Neural crest cell (in vitro differentiated cells): ENCODE results near the gene TANC1. TPM values are rescaled to one million over a fixed set of nuclear protein-coding genes. Genes with fewer than 3 reads are reported as not detected.

ENCODE experiments used
- DNase-seq: peaks from one replicate; pipeline ENCODE4 v3.0.0; 2021; ENCODE audit warnings: low read depth, mixed read lengths, low spot score
- H3K27ac Mint-ChIP-seq: one replicate; pipeline ENCODE4 v1.8.0; 2021; ENCODE audit warnings: mild to moderate bottlenecking, mixed read lengths; ENCODE audit not compliant: unreplicated experiment
- H3K27me3 Mint-ChIP-seq: 2 replicates; pipeline ENCODE4 v1.8.0; 2021; ENCODE audit warnings: low read depth, mild to moderate bottlenecking, mixed read lengths
- H3K36me3 Mint-ChIP-seq: 2 replicates; pipeline ENCODE4 v1.8.0; 2021; ENCODE audit warnings: low read depth, mild to moderate bottlenecking, mixed read lengths
- H3K4me1 Mint-ChIP-seq: 2 replicates; pipeline ENCODE4 v1.8.0; 2021; ENCODE audit warnings: mixed read lengths
- H3K4me3 Mint-ChIP-seq: one replicate; pipeline ENCODE4 v1.8.0; 2021; ENCODE audit warnings: mild to moderate bottlenecking, mixed read lengths
- H3K9me3 Mint-ChIP-seq: 2 replicates; pipeline ENCODE4 v1.8.0; 2021; ENCODE audit warnings: mixed read lengths
- total RNA-seq: library from RNA; stranded (reverse); gene quantifications from 2 replicates; pipeline ENCODE4 v1.2.1, GENCODE V29; 2021
- TF ChIP-seq, protein P1 (sequence below): fragments of 200-600 bp; sonication (generic); conservative IDR thresholded peaks from 2 replicates; pipeline ENCODE4 v1.5.0; 2021; ENCODE audit warnings: antibody characterized with exemption, mild to moderate bottlenecking

Gene TANC1
- total RNA-seq, 1 donor from 2014 or later: 13.2 TPM

GRCh38 chr2:159090514-159091201, 122.2 kb downstream of the TANC1 start:
- no peak for DNase-seq
- peaks cover under 1% of the 10 kb centered on the region for H3K9me3 Mint-ChIP-seq
- TF ChIP-seq, protein P1, sequence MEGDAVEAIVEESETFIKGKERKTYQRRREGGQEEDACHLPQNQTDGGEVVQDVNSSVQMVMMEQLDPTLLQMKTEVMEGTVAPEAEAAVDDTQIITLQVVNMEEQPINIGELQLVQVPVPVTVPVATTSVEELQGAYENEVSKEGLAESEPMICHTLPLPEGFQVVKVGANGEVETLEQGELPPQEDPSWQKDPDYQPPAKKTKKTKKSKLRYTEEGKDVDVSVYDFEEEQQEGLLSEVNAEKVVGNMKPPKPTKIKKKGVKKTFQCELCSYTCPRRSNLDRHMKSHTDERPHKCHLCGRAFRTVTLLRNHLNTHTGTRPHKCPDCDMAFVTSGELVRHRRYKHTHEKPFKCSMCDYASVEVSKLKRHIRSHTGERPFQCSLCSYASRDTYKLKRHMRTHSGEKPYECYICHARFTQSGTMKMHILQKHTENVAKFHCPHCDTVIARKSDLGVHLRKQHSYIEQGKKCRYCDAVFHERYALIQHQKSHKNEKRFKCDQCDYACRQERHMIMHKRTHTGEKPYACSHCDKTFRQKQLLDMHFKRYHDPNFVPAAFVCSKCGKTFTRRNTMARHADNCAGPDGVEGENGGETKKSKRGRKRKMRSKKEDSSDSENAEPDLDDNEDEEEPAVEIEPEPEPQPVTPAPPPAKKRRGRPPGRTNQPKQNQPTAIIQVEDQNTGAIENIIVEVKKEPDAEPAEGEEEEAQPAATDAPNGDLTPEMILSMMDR: no peak
- no peaks in the 10 kb centered on the region for H3K27me3 Mint-ChIP-seq
- H3K27ac Mint-ChIP-seq: peak overlapping the region; percentile 53
- H3K4me1 Mint-ChIP-seq: peaks cover 61% of the 10 kb centered on the region
- H3K36me3 Mint-ChIP-seq: peaks cover under 1% of the 10 kb centered on the region
- no peak overlapping the region for H3K4me3 Mint-ChIP-seq

GRCh38 chr2:159091381-159091780, 122.9 kb downstream of the TANC1 start:
- Mint-ChIP-seq H3K27me3 (no peaks in the 10 kb centered on the region), H3K4me1 (peaks cover 58% of the 10 kb centered on the region), H3K4me3 (no peak overlapping the region), H3K9me3 (peaks cover 4% of the 10 kb centered on the region), H3K27ac (no peak overlapping the region), H3K36me3 (peaks cover 5% of the 10 kb centered on the region)
- no peak for DNase-seq
- TF ChIP-seq, protein P1: no peak

GRCh38 chr2:159091976-159092375, 123.5 kb downstream of the TANC1 start:
- Mint-ChIP-seq H3K36me3 (peaks cover 11% of the 10 kb centered on the region), H3K27ac (no peak overlapping the region), H3K4me1 (peaks cover 53% of the 10 kb centered on the region), H3K9me3 (peaks cover 5% of the 10 kb centered on the region), H3K27me3 (no peaks in the 10 kb centered on the region), H3K4me3 (no peak overlapping the region)
- no peak for DNase-seq
- TF ChIP-seq, protein P1: no peak

DNA sequence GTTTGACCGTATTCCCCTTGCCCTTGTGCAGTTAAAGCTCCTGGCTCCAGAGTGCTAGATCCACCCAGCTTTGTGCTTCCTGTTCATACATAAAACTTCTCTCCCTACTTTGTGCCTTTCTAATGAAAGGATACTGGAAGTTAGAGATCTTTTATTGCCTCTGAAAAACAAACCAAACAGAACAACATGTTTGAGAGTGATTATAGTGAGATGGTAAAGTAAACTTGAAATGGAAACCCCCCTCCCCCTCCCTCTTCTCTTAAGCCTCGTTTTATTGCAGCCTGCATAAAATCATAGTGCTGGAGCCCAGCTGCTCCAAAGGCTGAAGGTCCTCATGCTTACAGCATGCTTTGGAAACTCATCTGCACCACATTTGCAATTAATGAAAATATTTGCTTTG, 125.1 kb downstream of the TANC1 start:
- Mint-ChIP-seq H3K27ac (peak overlapping the region; percentile 14), H3K36me3 (peaks cover 13% of the 10 kb centered on the region), H3K9me3 (peaks cover 6% of the 10 kb centered on the region), H3K27me3 (no peaks in the 10 kb centered on the region), H3K4me1 (peaks cover 41% of the 10 kb centered on the region), H3K4me3 (no peak overlapping the region)
- no peak for DNase-seq
- TF ChIP-seq, protein P1: no peak

GRCh38 chr2:159094173-159094737, 125.8 kb downstream of the TANC1 start:
- H3K4me1 Mint-ChIP-seq: peaks cover 36% of the 10 kb centered on the region
- no peak for DNase-seq
- TF ChIP-seq, protein P1: no peak
- peaks cover 13% of the 10 kb centered on the region for H3K36me3 Mint-ChIP-seq
- no peaks in the 10 kb centered on the region for H3K27me3 Mint-ChIP-seq
- H3K4me3 Mint-ChIP-seq: no peak overlapping the region
- peak overlapping the region; percentile 62 for H3K27ac Mint-ChIP-seq
- H3K9me3 Mint-ChIP-seq: peaks cover 6% of the 10 kb centered on the region
